Liver (tissue), 3 donors: Measurements from ENCODE around the gene OTOA.
"Not testable (repeated sequence)": the region's sequence is repeated elsewhere in the genome, so short reads cannot be mapped to it uniquely, and the experiment has no call there.

Experiments
- GABPA ChIP-seq, 2 donors: IDR thresholded peaks in 1 of 2; conservative IDR thresholded peaks in 1 of 2; 2 replicates each; pipeline ENCODE4 v1.6.1; 2016; ENCODE audit warnings: antibody characterized with exemption in 2 of 2, mild to moderate bottlenecking in 1 of 2, moderate library complexity in 1 of 2
- JUND ChIP-seq, 2 donors: IDR thresholded peaks; 2 replicates each; pipeline ENCODE4 v1.6.1; 2016; ENCODE audit warnings: antibody characterized with exemption in 2 of 2
- RXRA ChIP-seq, 2 donors: IDR thresholded peaks; 2 replicates each; pipeline ENCODE4 v1.6.1; 2017 to 2018; ENCODE audit warnings: antibody characterized with exemption in 2 of 2, mild to moderate bottlenecking in 1 of 2
- SP1 ChIP-seq: IDR thresholded peaks from 2 replicates; pipeline ENCODE4 v1.6.1; 2018; ENCODE audit warnings: antibody characterized with exemption, mild to moderate bottlenecking
- YY1 ChIP-seq: IDR thresholded peaks from 2 replicates; pipeline ENCODE4 v1.6.1; 2016; ENCODE audit warnings: antibody characterized with exemption, mild to moderate bottlenecking
- TF ChIP-seq, protein P1 (sequence below): fragments of 150-350 bp; IDR thresholded peaks from 2 replicates; pipeline ENCODE4 v1.5.1; 2017; ENCODE audit warnings: improper control_type of control experiment, low read depth, low read length; ENCODE audit not compliant: missing input control
- TF ChIP-seq, protein P2 (sequence below): IDR thresholded peaks from 2 replicates; pipeline ENCODE4 v1.6.1; 2016; ENCODE audit warnings: antibody characterized with exemption, mild to moderate bottlenecking
- TF ChIP-seq, protein P3 (sequence below): IDR thresholded peaks from 2 replicates; pipeline ENCODE4 v1.6.1; 2016; ENCODE audit warnings: antibody characterized with exemption
- donor health status: healthy.
- donor health status: healthy.

DNA sequence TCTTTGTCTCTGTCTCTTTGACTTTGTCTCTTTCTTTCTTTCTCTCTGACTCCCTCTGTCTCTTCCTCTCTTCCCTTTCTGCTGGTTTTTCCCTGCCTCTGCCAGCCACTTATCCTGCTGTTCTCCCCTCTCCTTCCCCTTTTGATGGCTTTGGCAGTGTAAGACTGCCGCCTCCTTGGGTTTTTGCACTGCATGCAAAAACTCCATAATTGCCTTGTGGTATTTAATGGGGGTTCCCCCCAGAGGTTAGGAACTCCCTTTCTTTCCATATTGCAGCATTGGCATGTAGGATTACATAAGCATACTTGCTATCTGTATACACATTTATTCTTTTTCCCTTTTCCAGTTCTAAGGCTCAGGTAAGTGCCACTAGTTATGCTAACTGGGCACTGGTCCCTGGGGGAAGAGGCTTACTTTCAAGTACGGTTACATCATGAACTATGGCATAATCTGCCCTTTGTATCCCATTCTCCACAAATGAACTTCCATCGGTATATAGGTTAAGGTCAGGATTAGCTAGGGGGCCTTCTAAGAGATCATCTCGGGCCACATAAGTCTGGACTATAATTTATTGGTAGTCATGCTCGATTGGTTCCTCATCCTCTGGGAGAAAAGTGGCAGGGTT lies 31.7 kb upstream of the OTOA start:
- TF ChIP-seq, protein P1, sequence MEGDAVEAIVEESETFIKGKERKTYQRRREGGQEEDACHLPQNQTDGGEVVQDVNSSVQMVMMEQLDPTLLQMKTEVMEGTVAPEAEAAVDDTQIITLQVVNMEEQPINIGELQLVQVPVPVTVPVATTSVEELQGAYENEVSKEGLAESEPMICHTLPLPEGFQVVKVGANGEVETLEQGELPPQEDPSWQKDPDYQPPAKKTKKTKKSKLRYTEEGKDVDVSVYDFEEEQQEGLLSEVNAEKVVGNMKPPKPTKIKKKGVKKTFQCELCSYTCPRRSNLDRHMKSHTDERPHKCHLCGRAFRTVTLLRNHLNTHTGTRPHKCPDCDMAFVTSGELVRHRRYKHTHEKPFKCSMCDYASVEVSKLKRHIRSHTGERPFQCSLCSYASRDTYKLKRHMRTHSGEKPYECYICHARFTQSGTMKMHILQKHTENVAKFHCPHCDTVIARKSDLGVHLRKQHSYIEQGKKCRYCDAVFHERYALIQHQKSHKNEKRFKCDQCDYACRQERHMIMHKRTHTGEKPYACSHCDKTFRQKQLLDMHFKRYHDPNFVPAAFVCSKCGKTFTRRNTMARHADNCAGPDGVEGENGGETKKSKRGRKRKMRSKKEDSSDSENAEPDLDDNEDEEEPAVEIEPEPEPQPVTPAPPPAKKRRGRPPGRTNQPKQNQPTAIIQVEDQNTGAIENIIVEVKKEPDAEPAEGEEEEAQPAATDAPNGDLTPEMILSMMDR: not testable (repeated sequence)
- TF ChIP-seq YY1; SP1; GABPA (IDR thresholded peaks at IDR 0.05 in 1 of 2, conservative IDR thresholded peaks at IDR 0.05 in 1 of 2); JUND (IDR thresholded peaks at IDR 0.05): not testable (repeated sequence)
- TF ChIP-seq, protein P2, sequence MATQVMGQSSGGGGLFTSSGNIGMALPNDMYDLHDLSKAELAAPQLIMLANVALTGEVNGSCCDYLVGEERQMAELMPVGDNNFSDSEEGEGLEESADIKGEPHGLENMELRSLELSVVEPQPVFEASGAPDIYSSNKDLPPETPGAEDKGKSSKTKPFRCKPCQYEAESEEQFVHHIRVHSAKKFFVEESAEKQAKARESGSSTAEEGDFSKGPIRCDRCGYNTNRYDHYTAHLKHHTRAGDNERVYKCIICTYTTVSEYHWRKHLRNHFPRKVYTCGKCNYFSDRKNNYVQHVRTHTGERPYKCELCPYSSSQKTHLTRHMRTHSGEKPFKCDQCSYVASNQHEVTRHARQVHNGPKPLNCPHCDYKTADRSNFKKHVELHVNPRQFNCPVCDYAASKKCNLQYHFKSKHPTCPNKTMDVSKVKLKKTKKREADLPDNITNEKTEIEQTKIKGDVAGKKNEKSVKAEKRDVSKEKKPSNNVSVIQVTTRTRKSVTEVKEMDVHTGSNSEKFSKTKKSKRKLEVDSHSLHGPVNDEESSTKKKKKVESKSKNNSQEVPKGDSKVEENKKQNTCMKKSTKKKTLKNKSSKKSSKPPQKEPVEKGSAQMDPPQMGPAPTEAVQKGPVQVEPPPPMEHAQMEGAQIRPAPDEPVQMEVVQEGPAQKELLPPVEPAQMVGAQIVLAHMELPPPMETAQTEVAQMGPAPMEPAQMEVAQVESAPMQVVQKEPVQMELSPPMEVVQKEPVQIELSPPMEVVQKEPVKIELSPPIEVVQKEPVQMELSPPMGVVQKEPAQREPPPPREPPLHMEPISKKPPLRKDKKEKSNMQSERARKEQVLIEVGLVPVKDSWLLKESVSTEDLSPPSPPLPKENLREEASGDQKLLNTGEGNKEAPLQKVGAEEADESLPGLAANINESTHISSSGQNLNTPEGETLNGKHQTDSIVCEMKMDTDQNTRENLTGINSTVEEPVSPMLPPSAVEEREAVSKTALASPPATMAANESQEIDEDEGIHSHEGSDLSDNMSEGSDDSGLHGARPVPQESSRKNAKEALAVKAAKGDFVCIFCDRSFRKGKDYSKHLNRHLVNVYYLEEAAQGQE: not testable (repeated sequence)
- TF ChIP-seq, protein P3, sequence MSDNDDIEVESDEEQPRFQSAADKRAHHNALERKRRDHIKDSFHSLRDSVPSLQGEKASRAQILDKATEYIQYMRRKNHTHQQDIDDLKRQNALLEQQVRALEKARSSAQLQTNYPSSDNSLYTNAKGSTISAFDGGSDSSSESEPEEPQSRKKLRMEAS: not testable (repeated sequence)
- TF ChIP-seq RXRA (IDR thresholded peaks at IDR 0.05): peak; percentile 42 to 70
